Adipocyte (in vitro differentiated cells): ENCODE data around the gene CHIC1.
A peak's percentile ranks its signal among the peaks of the same experiment; 100 is the strongest.
"Not testable (repeated sequence)": the region's sequence is repeated elsewhere in the genome, so short reads cannot be mapped to it uniquely, and the experiment has no call there.

ENCODE experiments used
- DNase-seq: peaks from one replicate; pipeline ENCODE4 v3.0.0-alpha.2; 2015; ENCODE audit warnings: low read depth
- H3K27me3 ChIP-seq: replicated peaks from 2 replicates; pipeline ENCODE4 v1.7.0; 2013; ENCODE audit warnings: mild to moderate bottlenecking, low read length, moderate library complexity; ENCODE audit not compliant: control insufficient read depth, insufficient read depth
- H3K36me3 ChIP-seq: 2 replicates; pipeline ENCODE4 v1.7.0; 2013; ENCODE audit warnings: low read length, mild to moderate bottlenecking, moderate library complexity; ENCODE audit not compliant: control insufficient read depth, insufficient read depth, severe bottlenecking
- H3K4me1 ChIP-seq: 2 replicates; pipeline ENCODE4 v1.7.0; 2013; ENCODE audit warnings: mild to moderate bottlenecking, low read length, moderate library complexity; ENCODE audit not compliant: control insufficient read depth, insufficient read depth
- H3K4me3 ChIP-seq: 2 replicates; pipeline ENCODE4 v1.7.0; 2013; ENCODE audit warnings: mild to moderate bottlenecking, low read length, moderate library complexity
- H3K9ac ChIP-seq: 2 replicates; pipeline ENCODE4 v1.7.0; 2013; ENCODE audit warnings: mild to moderate bottlenecking, low read length, moderate library complexity
- H3K9me3 ChIP-seq: 2 replicates; pipeline ENCODE4 v1.7.0; 2013; ENCODE audit warnings: mild to moderate bottlenecking, low read length, moderate library complexity; ENCODE audit not compliant: control insufficient read depth

The CHIC1 gene

DNA sequence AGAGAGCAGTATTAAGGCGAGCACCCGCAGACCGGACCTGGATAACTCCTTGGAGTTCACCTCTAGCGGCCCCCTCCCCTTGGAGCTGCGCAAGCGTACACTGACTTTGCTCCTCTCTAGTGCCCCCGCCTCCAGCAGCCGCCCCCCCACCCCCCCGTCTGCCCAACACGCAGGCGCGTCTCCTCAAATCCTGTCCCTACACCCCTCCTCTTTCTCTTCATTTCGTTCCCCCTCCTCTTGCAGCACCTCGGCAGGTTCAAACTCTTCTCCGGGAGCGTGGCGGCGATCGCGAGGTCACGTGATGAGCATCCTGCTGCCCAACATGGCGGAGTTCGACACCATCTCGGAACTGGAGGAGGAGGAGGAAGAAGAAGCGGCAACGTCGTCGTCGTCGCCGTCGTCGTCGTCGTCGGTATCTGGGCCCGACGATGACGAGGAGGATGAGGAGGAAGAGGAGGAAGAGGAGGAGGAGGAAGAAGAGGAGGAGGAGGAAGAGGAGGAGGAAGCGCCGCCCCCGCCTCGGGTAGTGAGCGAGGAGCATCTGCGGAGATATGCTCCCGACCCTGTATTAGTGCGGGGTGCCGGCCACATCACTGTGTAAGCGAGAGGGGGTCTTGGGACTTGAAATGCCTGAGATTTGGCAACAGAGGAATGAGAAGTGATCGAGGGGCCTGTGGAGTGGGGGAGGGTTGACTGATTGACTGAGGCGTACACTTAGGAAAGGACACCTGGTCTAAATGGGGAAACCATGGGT, at the start of gene CHIC1:
CHIC1 (plus strand) TSS at position 214 of the 754 bp plus-strand sequence; CDS start at position 302, 88 bp downstream.
- Histone ChIP-seq H3K36me3 (no peaks in the 10 kb centered on the region), H3K9me3 (peaks cover 6% of the 10 kb centered on the region), H3K4me1 (no peaks in the 10 kb centered on the region), H3K4me3 (peak within 1 kb of the TSS; percentile 81), H3K9ac (peak within 1 kb of the TSS; percentile 86), H3K27me3 (peaks cover 11% of the 10 kb centered on the region)
- peak; percentile 70 for DNase-seq

DNA sequence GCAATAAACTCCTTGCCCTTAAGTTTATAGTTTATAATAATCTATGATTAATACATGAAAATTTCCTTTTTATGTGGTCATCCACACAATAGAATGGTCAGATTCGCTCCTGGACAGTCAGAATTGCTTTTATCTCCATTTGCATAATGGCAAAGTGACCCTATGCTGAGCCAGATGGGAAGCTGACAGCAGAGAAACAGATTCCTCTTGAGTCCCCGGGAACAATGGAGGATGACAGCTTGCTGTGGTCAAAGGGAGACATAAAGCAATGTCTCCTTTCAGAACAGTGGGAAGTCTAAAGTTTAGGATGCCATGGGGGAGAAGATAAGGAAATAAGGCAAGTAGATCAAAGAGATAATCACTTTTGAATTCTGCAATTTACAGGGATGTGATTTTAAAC, 40.2 kb upstream of the CHIC1 start:
- H3K9me3 ChIP-seq: peaks cover 40% of the 10 kb centered on the region
- H3K9ac ChIP-seq, H3K36me3 ChIP-seq, H3K27me3 ChIP-seq, H3K4me1 ChIP-seq, H3K4me3 ChIP-seq, DNase-seq: not testable (repeated sequence)

DNA sequence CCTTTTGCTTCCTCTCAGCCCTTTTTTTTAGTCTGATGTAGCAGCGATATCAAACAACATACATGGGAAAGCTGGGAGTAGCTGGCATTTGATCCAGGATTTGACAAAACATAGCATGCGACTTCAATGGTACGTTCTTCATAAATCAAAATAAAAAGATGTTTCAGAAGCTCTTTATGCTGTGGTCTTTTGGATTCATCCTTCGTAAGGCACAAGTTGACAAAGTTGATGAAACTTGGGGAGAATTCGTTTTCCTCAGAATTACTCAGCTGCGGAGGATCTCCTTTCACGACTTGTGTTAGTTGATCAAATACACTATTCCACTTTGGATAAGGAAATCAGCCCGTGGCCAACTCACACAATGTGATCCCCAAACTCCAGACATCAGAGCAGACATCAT, 38.1 kb upstream of the CHIC1 start:
- Histone ChIP-seq H3K4me3 (no peak overlapping the region), H3K9me3 (peaks cover 29% of the 10 kb centered on the region), H3K9ac (no peak overlapping the region), H3K4me1 (no peaks in the 10 kb centered on the region), H3K36me3 (no peaks in the 10 kb centered on the region), H3K27me3 (no peaks in the 10 kb centered on the region)
- no peak for DNase-seq

DNA sequence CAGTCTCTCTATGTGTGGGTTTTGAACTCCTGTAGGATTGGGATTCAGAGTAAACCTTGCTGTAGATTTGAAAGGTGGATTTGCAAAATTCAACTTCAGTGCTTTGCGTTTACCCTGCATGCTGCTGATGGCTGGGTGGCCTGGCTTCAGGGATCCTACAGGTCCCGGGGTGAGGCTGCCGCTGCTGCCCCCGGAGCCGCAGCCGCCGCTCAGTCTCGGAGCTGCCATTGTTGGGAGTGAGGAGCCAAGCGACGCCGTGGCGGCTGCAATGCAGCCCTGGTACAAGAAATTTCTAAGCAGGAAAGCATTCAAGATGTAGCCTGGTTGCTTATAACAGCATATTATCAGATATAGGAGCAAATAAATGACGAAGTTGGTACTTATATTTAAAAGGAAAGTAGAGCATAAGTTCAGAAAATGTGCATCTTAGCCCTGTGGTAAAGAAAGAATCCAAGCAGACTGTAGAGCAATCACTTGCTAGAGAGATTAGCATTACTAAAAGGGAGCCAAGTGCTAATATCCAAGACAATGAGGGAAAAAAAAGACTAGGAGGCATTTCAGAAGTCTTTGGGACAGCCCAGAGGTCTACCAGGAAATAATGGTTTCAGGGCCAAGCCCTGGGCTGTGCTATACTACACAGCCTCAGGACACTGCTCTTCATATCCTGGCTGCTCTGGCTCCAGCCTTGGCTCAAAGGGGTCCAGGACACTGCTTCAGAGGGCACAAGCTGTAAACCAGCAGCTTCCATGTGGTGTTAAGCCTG, 36.9 kb upstream of the CHIC1 start:
- Histone ChIP-seq H3K9ac (no peak overlapping the region), H3K4me1 (no peaks in the 10 kb centered on the region), H3K36me3 (no peaks in the 10 kb centered on the region), H3K9me3 (peaks cover 29% of the 10 kb centered on the region), H3K4me3 (no peak overlapping the region), H3K27me3 (no peaks in the 10 kb centered on the region)
- DNase-seq: no peak

DNA sequence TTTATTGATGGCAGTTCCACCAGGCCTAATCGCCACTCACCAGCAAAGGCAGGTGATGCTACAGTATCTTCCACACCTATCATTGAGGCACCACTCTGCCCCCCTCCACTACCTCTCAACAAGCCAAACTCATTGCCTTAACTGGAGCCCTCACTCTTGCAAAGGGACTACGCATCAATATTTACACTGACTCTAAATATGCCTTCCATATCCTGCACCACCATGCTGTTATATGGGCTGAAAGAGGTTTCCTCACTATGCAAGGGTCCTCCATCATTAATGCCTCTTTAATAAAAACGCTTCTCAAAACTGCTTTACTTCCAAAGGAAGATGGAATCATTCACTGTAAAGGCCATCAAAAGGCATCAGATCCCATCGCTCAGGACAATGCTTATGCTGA, 31.3 kb upstream of the CHIC1 start:
- H3K27me3 ChIP-seq, H3K4me1 ChIP-seq, H3K36me3 ChIP-seq, DNase-seq, H3K9ac ChIP-seq, H3K4me3 ChIP-seq: not testable (repeated sequence)
- peaks cover 31% of the 10 kb centered on the region for H3K9me3 ChIP-seq

DNA sequence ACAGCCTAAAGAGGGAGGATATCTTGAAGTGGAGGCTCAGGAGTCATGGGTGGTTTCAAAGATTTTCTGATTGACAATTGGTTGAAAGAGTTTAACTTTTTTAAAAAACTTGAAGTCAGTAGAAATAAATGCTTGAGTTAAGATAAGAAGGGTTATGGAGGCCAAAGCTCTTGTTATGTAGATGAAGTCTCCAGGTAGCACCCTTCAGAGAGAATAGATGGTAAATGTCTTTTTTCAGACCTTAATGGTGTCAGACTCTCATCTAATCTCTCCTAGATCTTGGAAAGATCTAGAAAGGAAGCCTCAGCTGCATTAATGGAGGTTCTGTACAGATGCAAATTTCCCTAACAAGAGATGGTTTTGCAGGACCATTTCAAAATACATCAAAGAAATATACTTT, 6.8 kb upstream of the CHIC1 start:
- no peak overlapping the region for H3K9ac ChIP-seq
- no peaks in the 10 kb centered on the region for H3K27me3 ChIP-seq
- H3K36me3 ChIP-seq: no peaks in the 10 kb centered on the region
- peaks cover 33% of the 10 kb centered on the region for H3K9me3 ChIP-seq
- no peaks in the 10 kb centered on the region for H3K4me1 ChIP-seq
- DNase-seq: no peak
- no peak overlapping the region for H3K4me3 ChIP-seq

DNA sequence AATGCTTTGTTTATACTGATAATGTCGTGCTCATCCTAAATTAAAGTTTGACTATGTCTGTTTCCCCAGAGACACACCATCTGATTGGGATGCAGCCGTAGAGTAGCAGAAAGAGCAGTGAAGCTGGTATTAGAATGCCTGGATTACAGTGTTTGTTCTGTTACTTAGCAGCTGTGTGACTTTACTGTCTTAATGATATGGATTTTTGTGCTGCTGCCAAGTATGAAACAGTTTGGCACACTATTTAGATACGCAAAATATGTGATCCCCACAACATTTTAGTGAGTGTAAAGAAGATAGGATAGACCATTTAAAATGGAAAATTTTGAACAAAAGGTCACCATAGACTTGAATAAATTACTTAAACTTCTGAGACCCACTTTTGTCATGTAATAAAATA, 1.2 kb upstream of the CHIC1 start:
- Histone ChIP-seq H3K36me3 (no peaks in the 10 kb centered on the region), H3K27me3 (peaks cover 8% of the 10 kb centered on the region), H3K9me3 (peaks cover 10% of the 10 kb centered on the region), H3K4me1 (no peaks in the 10 kb centered on the region), H3K4me3 (peak overlapping the region; percentile 81), H3K9ac (no peak overlapping the region)
- no peak for DNase-seq

DNA sequence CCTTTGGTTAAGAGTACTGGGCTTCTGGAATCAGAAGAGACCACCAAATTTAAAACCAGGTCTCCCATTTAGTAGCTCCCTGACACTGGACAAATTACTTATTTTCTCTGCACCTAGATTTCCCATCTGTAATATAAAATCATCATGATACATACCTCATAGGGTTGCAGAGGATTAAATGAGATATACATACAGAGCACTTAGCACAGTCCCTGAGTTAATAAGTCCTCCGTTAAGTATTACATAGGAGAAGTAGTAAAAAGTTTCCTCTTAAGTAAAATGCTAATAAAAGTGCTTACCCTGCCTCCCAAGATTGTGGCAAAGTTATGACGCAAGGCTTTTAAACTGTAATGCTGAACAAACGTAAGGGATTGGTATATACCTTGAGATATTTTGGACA, 539 bp upstream of the CHIC1 start:
- peak; percentile 22 for DNase-seq
- Histone ChIP-seq H3K4me1 (no peaks in the 10 kb centered on the region), H3K4me3 (peak overlapping the region; percentile 81)

DNA sequence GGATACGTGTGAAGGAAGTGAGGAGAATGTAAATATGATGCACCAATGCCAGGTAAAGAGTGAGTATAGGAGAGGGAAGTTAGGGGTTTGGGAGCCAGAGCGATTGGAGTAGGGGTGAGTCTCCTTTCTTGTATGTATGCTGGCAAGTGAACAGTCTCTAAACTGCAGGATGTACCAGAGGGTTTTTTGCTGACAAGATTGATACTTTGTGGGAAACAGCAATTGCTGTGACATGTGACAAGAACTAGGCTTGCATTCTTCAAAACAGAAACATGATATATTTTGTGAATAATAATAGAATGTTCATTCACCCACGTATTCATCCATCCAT, 706 bp downstream of the CHIC1 start:
- H3K4me1 ChIP-seq: no peaks in the 10 kb centered on the region
- peaks cover 11% of the 10 kb centered on the region for H3K27me3 ChIP-seq
- no peak for DNase-seq
- peaks cover 6% of the 10 kb centered on the region for H3K9me3 ChIP-seq
- H3K36me3 ChIP-seq: no peaks in the 10 kb centered on the region
- peak overlapping the region; percentile 81 for H3K4me3 ChIP-seq
- peak overlapping the region; percentile 86 for H3K9ac ChIP-seq

More for the DNA sequence above, 539 bp upstream of the CHIC1 start:
- H3K27me3 ChIP-seq: peaks cover 10% of the 10 kb centered on the region
- peaks cover 9% of the 10 kb centered on the region for H3K9me3 ChIP-seq
- H3K9ac ChIP-seq: peak overlapping the region; percentile 86
- no peaks in the 10 kb centered on the region for H3K36me3 ChIP-seq

DNA sequence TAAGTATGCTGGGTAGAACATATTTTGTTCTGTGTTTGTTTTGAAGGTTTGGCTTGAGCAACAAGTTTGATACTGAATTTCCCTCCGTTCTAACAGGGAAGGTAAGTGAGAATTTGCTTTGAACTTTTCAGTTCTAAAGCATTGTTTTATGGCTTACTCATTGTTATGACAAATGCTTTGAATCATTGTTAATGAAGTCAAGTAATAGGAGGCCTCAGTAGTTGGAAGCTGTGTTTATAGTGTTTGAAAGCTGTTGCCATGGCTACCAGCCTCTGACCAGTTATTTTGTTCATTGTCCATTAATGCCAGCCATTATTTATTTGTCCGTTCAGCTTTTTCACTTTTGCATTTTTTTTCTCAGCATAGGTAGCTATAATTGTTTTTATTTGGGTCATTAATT, 14.4 kb downstream of the CHIC1 start:
- DNase-seq: peak; percentile 46
- peaks cover 16% of the 10 kb centered on the region for H3K9me3 ChIP-seq
- no peak overlapping the region for H3K9ac ChIP-seq
- H3K27me3 ChIP-seq: no peaks in the 10 kb centered on the region
- H3K4me3 ChIP-seq: no peak overlapping the region
- no peaks in the 10 kb centered on the region for H3K36me3 ChIP-seq
- H3K4me1 ChIP-seq: peaks cover 4% of the 10 kb centered on the region

DNA sequence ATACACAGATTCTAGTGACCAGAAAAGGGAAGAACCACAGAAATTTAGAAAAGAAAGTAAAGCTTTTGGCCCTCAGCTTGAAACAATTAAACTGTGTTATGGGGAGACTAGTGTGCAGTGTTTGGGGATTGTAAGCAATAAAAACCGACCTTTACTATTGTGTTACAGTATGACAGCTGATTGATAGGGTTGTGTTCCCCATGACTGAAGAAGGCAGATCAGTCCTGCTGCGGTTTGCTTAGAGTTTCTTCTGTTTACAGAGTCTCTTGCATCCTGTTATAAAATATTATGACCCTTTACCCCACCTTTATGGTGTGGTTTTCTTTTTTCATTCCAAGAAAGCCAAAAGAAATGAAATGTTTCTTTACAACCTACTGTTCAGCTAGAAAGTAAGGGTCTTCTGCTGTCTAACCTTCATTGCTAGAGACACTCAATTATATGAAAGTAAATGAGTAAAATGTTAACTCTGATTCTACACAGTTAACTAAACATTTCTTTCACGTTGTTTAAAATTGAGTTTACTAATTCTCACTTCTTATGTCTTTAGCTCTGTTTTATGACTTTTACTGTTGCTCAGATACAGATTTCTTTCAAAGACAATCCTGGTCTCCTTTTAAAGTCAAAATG, 18.1 kb downstream of the CHIC1 start:
- Histone ChIP-seq H3K9ac (no peak overlapping the region), H3K4me1 (peaks cover 4% of the 10 kb centered on the region), H3K36me3 (no peaks in the 10 kb centered on the region), H3K9me3 (no peaks in the 10 kb centered on the region), H3K4me3 (no peak overlapping the region), H3K27me3 (no peaks in the 10 kb centered on the region)
- no peak for DNase-seq
